Stimulated activated CD4-positive, alpha-beta T cell treated with anti-CD3 and anti-CD28 coated beads, Interleukin-1b, Interleukin-23, amount 100 ng/mL, for 1 hour (primary cell): Measurements from ENCODE around the gene NUCB1.
"Not testable (repeated sequence)": the region's sequence is repeated elsewhere in the genome, so short reads cannot be mapped to it uniquely, and the experiment has no call there.

Experiments
- DNase-seq, 2 donors: peaks; one replicate each; pipeline ENCODE4 v3.0.0-alpha.2; 2020; ENCODE audit warnings: low read depth in 2 of 2

Gene NUCB1

DNA sequence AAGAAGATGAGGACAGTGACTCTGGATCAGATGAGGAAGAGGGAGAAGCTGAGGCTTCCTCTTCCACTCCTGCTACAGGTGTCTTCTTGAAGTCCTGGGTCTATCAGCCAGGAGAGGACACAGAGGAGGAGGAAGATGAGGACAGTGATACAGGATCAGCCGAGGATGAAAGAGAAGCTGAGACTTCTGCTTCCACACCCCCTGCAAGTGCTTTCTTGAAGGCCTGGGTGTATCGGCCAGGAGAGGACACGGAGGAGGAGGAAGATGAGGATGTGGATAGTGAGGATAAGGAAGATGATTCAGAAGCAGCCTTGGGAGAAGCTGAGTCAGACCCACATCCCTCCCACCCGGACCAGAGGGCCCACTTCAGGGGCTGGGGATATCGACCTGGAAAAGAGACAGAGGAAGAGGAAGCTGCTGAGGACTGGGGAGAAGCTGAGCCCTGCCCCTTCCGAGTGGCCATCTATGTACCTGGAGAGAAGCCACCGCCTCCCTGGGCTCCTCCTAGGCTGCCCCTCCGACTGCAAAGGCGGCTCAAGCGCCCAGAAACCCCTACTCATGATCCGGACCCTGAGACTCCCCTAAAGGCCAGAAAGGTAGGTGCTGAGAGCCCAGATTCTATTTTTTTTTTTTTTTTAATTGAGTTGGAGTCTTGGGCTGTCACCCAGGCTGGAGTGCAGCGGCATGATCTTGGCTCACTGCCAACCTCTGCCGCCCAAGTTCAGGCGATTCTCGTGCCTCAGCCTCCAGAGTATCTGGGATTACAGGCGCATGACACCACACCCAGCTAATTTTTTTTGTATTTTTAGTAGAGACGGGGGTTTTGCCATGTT lies 25.6 kb upstream of the NUCB1 start:
- no peak for DNase-seq

DNA sequence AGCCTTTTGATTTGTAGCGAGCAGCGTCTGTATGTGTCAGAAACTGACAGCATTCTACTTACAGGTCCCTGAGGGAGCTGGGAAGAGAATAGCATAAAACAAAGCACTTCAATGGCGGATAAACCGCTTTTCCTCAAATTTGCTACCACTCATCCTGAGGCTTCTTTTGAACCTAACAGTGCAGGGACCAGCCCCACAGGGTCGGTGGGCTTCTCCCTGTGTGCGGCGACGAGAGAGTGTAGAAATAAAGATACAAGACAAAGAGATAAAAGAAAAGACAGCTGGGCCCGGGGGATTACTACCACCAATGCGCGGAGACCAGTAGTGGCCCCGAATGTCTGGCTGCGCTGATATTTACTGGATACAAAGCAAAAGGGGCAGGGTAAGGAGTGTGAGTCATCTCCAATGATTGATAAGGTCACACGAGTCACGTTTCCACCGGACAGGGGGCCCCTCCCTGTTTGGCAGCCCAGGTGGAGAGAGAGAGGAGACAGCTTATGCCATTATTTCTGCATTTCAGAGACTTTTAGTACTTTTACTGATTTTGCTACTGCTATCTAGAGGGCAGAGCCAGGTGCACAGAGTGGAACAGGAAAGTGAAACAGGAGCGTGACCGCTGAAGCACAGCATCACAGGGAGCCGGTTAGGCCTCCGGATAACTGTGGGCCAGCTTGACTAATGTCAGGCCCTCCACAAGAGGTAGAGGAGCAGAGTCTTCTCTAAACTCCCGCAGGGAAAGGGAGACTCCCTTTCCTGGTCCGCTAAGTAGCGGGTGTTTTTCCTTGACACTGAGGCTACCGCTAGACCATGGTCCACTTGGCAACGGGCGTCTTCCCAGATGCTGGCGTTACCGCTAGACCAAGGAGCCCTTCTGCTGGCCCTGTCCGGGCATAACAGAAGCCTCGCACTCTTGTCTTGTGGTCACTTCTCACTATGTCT lies 23.8 kb upstream of the NUCB1 start:
- not testable (repeated sequence) for DNase-seq

DNA sequence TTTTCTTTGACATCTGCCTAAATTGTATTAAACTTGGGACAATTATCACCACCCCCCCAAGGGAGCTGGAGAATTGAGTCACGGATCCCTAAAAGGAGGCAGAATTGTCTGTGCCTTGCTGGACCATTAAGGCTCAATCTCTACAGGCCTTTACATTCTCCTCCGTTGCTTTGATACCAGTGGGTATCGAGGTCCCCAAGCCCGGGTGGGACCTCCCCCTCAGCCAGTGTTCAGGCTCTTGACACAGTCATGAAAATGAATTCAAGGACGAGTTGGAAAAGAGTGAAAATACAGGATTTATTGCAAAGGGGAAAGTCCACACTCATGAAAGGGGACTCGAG lies 22.3 kb upstream of the NUCB1 start:
- no peak for DNase-seq

DNA sequence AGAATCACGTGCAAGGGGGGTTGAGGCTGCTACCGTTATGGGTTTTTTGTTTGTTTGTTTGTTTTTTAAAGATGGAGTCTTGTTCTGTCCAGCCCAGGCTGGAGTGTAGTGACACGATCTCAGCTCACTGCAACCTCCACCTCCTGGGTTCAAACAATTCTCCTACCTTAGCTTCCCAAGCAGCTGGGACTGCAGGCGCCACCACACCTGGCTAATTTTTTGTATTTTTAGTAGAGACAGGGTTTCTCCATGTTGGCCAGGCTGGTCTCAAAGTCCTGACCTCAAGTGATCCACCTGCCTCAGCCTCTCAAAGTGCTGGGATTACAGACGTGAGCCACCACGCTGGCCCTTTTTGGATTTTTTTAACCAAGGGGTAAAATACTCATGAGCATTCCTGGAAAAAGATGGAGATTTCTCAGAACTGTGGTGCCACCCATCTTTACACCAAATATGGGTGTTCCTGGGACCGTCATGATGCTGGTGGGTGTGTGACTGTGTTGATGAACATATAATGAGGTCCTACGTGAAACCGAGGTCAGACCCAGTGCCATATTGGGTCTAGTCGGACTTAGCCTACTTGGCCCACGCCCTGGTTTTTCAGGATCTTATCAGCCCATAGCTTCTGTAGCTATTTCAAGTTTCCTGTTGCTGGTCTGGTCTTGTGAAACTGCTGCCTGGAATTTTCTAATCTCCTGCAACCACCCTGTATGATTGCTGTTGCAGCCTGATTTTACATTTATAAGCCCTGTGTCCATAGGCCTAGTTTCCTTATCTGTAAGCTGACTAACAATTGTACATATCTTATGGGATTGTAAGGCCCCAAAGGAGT lies 21.7 kb upstream of the NUCB1 start:
- no peak for DNase-seq

DNA sequence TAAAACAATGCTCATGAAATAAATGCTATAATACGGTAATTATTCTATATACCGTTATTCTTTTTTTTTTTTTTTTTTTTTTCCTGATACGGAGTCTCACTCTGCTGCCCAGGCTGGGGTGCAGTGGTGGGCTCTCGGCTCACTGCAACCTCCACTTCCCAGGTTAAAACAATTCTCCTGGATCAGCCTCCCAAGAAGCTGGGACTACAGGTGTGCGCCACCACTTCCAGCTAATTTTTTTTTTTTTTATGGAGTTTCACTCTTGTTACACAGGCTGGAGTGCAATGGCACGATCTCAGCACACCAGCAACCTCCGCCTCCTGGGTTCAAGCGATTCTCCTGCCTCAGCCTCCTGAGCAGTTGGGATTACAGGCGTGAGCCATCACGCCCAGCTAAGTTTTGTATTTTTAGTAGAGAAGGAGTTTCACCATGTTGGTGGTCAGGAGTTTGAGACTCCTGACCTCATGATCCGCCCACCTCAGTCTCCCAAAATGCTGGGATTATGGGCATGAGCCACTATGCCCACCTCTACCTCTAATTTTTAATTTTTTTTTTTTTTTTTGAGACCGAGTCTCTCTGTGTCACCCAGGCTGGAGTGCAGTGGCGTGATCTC lies 21.0 kb upstream of the NUCB1 start:
- DNase-seq = no peak

DNA sequence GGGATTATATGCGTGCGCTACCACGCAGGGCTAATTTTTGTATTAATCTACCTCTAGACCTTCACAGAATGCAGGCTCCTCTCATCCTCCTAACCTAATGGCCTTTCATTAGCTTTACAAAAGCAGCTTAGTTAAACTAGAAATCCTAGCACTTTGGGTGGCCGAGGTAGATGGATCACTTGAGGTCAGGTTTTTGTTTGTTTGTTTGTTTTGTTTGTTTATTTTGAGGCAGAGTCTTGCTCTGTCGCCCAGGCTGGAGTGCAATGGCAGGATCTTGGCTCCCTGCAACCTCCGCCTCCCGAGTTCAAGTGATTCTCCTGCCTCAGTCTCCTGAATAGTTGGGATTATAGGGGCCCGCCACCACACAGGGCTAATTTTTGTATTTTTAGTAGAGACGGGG lies 20.4 kb upstream of the NUCB1 start:
- DNase-seq = not testable (repeated sequence)

DNA sequence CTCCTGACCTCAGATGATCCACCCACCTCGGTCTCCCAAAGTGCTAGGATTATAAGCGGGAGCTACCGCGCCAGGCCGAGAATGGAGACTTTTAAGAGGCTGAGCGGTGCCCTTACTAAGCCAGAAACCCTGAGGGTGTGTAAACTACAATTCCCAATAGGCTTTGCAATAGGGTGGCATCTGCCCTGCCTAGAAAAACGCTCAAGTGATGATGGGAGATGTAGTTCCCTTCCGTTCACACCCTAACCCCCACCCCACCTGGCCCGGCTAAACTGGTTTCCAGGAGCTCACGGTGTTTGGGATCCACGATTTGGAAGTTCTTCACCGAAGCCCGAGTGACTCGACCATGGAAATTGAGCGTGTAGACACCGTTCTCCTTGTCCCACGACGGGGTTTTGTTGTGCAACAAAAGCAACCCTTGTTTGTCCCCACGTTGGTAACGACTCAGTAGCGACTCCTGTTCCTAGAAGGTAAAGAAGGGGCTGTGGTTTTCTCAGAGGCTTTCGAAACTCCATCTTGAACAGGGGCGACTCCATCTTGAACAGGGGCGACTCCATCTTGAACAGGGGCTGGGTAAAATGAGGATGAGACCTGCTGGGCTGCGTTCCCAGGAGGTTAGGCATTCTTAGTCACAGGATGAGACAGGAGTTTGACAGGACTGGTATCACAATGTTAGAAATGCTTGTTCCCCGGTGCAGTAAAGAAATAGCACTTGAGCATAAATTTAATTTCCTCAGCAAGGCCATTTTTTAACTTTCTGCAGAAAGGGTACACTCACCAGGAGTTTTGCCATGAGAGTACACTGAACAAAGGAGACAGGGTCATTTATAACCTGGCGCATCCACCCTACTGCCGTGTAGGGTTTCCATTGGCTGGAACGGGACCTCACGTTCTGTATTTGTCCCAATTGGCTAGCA lies 18.1 kb upstream of the NUCB1 start:
- no peak for DNase-seq

DNA sequence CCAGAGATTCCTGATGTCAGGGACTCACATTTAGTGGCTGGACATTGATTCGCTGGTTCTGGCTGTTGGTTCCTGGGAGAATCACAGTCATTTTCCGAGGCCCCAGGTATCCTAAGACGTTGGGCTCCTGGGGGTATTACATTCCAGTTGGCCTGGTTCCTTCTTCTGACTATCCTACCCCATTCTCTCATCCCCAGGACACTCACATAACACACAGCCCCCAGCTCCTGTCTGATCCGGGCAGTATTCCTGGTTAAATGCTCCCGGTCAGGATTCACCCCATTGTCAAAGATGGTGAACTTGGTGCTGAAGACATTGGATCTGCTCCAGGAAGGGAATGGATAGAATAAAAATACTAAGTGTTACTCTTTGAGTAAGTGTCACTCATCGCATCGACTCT lies 16.4 kb upstream of the NUCB1 start:
- no peak for DNase-seq

DNA sequence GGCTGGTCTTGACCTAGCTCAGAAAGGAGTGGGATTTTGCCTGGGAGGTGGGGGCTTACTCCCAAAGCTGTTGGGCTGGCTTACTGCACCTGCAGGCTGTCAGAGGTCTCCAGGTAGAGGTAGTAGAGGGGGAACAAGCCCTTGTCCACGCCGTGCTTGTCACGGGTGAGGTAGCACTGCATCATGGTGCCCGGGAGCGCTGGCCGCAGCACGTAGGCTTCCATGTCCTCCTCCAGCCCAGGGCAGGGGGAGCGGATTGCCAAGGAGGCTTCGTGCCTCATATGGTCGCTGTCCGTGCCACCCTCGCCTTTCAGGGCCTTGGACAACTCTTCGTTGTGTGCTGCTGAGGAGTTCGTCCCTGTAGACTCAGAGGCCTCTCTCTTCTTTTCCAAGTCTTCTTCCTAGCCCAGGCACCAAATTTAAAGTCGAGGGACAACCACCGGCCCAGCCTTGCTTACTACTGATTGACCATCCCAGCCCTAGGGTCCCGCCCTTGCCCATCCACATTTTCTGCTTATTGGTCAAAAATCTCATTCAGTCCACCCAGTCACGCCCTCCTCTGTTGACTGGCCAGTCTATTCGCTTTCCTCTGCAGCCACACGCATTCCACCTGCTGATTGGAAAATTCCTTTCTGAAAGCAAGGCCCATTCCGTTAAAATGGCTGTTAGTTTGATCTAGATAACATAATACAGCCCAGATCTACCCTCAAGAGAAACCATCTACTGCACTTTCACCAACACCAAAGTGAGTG lies 12.1 kb upstream of the NUCB1 start:
- no peak for DNase-seq

DNA sequence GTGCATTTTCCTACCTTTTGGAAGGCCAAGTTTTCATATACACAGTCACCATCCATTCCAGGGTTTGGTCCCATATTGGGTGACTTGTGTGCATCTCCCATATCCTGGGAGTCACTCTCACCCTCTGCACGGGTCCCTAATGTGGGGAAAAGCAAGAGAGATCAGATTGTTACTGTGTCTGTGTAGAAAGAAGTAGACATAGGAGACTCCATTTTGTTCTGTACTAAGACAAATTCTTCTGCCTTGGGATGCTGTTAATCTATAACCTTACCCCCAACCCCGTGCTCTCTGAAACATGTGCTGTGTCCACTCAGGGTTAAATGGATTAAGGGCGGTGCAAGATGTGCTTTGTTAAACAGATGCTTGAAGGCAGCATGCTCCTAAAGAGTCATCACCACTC lies 10.6 kb upstream of the NUCB1 start:
- DNase-seq = not testable (repeated sequence)

DNA sequence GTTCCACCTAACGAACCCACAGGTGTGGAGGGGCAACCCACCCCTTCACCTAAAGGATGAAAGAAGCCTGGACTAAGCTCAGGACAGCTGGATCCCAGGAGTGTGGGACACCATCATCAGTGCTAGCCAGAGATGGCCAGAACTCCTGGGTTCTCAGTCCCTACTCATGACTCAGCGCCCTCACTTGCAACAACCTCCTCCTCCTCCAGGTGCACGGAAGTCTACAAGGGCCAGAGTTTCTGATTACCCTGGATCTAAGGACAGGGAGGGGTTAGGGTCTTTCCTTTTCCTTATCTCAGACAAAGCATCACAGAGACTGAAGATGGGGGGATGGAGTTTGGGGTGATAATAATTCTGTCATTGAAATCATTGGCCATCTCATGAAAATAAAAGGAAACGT lies 9.6 kb upstream of the NUCB1 start:
- no peak for DNase-seq

DNA sequence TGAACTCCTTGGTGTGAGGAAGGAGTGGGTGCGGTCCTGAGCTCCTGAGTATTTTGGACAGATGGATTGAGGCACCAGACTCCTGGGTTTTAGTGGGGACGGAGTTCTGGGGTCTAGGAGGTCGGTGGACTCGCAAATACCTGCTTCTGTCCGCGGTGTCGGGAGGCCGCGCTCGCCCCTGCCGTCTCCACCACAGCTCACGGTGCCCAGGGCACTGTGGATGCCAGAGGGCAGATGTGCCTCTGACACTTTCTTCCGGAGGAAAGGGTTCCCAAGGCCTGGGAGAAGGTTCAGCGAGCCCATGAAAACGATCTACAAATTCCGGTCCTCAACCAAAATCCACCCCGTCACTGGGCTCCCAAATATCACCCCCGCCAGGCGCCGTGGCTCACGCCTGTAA lies 4.9 kb upstream of the NUCB1 start:
- no peak for DNase-seq

DNA sequence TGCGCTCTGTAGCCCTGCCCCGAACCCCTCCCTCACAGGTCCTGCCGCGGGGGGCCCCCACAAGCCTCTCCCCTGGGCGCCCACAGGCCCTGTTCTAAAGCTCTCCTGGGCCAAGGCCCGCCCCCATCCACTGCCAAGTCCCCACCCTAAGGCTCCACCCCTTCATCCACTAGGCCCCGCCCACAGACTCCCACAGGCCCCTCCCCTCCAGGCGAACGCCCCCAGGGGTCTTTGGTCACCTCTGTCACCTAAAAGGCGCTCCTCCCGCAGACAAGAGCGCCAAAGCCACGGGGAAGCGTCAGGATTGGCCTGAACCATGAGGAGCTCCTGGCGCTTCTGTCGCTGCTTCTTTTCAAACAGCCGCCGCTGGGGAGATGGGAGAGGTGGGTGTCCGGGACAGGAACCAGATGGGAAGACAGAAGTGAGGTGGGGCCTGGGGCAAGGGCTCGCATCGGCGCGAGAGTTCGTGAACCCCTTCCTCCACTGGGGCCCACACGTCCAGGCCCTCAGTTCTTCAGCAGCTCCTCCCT lies 3.9 kb upstream of the NUCB1 start:
- DNase-seq = no peak

DNA sequence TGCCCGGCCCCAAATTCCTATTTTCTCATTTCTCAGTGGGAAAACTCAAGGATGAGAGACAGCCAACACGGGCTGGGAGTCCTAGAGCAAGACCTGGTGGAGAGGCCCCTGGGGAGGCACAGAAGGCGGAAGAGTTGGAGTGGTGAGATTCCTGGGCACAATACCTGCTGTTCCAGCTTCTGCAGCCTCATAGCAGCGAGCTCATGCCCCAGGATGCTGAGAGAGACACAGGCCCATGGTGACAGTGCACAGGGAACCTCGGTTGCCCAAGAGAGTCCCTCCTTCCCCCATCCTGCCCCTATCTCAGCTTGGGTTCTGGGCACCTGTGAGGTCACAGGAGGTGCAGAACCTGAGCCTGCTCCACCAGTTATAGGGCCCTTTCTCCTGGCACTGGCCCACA lies 2.9 kb upstream of the NUCB1 start:
- no peak for DNase-seq

DNA sequence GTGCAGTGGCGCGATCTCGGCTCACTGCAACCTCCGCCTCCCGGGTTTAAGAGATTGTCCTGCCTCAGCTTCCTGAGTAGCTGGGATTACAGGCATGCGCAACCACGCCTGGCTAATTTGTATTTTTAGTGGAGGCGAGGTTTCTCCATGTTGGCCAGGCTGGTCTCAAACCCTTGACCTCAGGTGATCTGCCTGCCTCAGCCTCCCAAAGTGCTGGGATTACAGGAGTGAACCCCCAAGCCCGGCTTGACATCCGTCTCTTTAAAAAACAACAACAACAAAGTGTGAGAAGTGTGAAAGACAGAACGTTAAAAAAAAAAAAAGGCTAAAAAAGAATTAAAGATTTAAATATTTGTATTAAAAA lies 744 bp upstream of the NUCB1 start:
- not testable (repeated sequence) for DNase-seq

DNA sequence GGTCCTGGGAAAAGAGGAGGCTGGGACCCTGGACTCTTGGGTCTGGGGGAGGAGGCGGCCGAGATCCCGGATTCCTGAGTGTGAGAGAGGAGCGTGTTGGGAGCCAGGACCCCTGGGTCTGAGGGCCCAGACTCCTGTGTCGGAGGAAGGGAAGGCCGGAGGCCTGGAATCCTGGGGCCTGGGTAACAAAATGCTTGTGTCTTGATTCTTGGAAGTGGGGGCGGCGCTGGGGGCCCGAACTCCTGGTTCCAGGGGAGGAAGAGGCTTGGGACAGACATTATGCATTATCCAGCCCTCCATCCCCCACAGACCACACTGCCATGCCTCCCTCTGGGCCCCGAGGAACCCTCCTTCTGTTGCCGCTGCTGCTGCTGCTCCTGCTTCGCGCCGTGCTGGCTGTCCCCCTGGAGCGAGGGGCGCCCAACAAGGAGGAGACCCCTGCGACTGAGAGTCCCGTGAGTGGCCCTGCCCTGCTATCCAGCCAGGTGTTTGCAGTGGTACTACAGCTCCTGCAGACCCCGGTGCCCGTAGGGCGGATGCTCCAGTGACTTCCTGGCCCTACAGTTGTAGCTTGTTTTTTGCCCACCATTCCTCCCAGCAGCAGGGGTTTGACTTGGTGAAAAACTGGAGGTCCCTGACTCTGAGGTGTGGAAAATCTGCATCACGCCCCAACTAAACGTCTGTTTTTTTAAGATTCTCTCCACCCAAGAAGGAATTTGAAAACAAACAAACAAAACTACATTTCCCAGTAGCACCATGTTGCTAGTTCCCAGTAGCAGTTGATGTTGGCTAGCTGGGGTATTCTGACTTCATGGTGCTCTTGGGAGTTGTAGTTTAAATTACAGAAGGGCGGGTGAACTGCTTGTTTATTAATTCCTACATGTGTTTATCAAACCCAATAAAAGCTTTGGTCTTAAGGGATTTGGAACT lies 630 bp downstream of the NUCB1 start:
- DNase-seq = no peak

DNA sequence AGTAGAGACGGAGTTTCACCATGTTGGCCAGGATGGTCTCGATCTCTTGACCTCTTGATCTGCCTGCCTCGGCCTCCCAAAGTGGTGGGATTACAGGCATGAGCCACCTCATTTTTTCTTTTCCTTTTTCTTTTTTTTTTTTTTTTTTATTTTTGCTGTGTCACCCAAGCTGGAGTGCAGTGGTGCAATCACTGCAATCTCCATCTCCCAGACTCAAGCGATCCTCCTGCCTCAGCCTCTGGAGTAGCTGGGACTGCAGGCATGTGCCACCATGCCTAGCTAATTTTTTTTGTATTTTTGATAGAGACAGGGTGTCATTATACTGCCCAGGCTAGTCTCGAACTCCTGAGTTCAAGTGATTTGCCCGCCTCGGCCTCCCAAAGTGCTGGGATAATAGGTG lies 2.2 kb downstream of the NUCB1 start:
- not testable (repeated sequence) for DNase-seq

DNA sequence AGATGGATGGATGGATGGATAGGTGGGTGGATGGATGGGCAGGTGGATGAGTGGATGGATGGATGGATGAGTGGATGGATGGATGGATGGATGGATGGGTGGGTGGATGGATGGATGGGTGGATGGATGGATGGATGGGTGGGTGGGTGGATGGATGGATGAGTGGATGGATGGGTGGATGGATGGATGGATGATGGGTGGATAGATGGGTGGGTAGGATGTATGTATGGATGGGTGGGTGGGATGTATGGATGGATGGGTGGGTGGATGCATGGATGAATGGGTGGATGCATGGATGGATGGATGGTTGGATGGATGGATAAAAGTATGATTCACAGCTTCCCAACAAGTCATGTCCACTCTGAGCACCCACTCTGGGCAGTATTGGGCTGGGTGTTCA lies 3.7 kb downstream of the NUCB1 start:
- DNase-seq = not testable (repeated sequence)

DNA sequence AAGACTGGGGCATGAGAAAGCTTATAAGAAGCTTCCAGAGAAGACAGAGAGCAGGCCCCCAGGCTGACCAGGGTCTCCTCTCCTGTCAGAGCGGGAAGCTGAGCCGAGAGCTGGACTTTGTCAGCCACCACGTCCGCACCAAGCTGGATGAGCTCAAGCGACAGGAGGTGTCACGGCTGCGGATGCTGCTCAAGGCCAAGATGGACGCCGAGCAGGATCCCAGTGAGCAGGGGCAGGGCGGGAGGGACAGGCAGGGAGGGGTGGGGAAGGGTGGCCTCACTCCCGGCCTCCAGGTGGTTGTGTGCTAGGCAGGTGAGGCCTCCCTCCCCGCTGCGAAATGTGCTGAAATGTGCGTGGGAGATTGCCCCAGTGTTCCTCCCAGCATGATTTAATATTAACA lies 5.6 kb downstream of the NUCB1 start:
- DNase-seq = no peak
